ENCODE data around the gene ZNF841. TPM values are rescaled to one million over a fixed set of nuclear protein-coding genes. Genes with fewer than 3 reads are reported as not detected.

ZNF841 gene
- 9.4 TPM for polyA plus RNA-seq (2013)

GRCh38 chr19:52095172-52096014, at the start of gene ZNF841:
TSS of gene ZNF841 (minus strand) at chr19:52095765. CDS start at chr19:52084801, 10,964 bp downstream.
- CTCF ChIA-PET = no interaction called here
- 2% methylated on average over 57 of the region's 59 CpGs for WGBS (ENCODE audit: insufficient coverage)
- peak; percentile 92 to 95 (median 94) for DNase-seq
- Histone ChIP-seq H3K9me3 (ENCODE audit: control extremely low read depth in 1 of 5, control insufficient read depth in 4 of 5, insufficient read depth in 2 of 5, low read depth in 1 of 5, low read length in 4 of 5) (peaks cover 0 to 63% (median 41%) of the 10 kb centered on the region in 5 experiments), H3K4me1 (ENCODE audit: control extremely low read depth in 1 of 4, control insufficient read depth in 4 of 4, insufficient read depth in 4 of 4, low read length in 3 of 4) (peaks cover 0 to 15% (median 10%) of the 10 kb centered on the region in 4 experiments), H3K4me3 (ENCODE audit: control insufficient read depth in 1 of 7, extremely low read depth in 1 of 7, insufficient read depth in 4 of 7, low read depth in 2 of 7, low read length in 6 of 7) (peak within 1 kb of the TSS; percentile 64 to 100 (median 98)), H3K27me3 (replicated peaks in 2 of 5; ENCODE audit: control insufficient read depth in 4 of 5, insufficient read depth in 5 of 5, low read length in 4 of 5) (no peaks in the 10 kb centered on the region), H3K27ac (ENCODE audit: insufficient read depth in 1 of 2, low read depth in 1 of 2, low read length in 2 of 2, poor library complexity in 1 of 2, severe bottlenecking in 2 of 2) (peak within 1 kb of the TSS; percentile 79 to 87), H3K36me3 (ENCODE audit: control insufficient read depth in 4 of 4, insufficient read depth in 4 of 4, low read length in 3 of 4) (peaks cover 9 to 32% (median 12%) of the 10 kb centered on the region in 4 experiments)
- POLR2A ChIA-PET = no interaction called here

GRCh38 chr19:52142001-52142595, 46.5 kb upstream of the ZNF841 start:
- POLR2A ChIA-PET = no interaction called here
- Histone ChIP-seq H3K4me3 (ENCODE audit: control insufficient read depth in 1 of 7, extremely low read depth in 1 of 7, insufficient read depth in 4 of 7, low read depth in 2 of 7, low read length in 6 of 7) (no peak overlapping the region), H3K4me1 (ENCODE audit: control extremely low read depth in 1 of 4, control insufficient read depth in 4 of 4, insufficient read depth in 4 of 4, low read length in 3 of 4) (peaks cover 0 to 25% (median 16%) of the 10 kb centered on the region in 4 experiments), H3K27ac (ENCODE audit: insufficient read depth in 1 of 2, low read depth in 1 of 2, low read length in 2 of 2, poor library complexity in 1 of 2, severe bottlenecking in 2 of 2) (no peak overlapping the region), H3K36me3 (ENCODE audit: control insufficient read depth in 4 of 4, insufficient read depth in 4 of 4, low read length in 3 of 4) (no peaks in the 10 kb centered on the region), H3K27me3 (replicated peaks in 2 of 5; ENCODE audit: control insufficient read depth in 4 of 5, insufficient read depth in 5 of 5, low read length in 4 of 5) (no peaks in the 10 kb centered on the region), H3K9me3 (ENCODE audit: control extremely low read depth in 1 of 5, control insufficient read depth in 4 of 5, insufficient read depth in 2 of 5, low read depth in 1 of 5, low read length in 4 of 5) (peaks cover 0 to 35% (median 10%) of the 10 kb centered on the region in 5 experiments)
- 100% methylated on average over 1 of the region's 3 CpGs for WGBS (ENCODE audit: insufficient coverage)
- CTCF ChIA-PET = no interaction called here
- DNase-seq = no peak

- Histone ChIP-seq H3K27ac (ENCODE audit: insufficient read depth in 1 of 2, low read depth in 1 of 2, low read length in 2 of 2, poor library complexity in 1 of 2, severe bottlenecking in 2 of 2) (no peak overlapping the region), H3K9me3 (ENCODE audit: control extremely low read depth in 1 of 5, control insufficient read depth in 4 of 5, insufficient read depth in 2 of 5, low read depth in 1 of 5, low read length in 4 of 5) (peaks cover 0 to 32% (median 9%) of the 10 kb centered on the region in 5 experiments), H3K27me3 (replicated peaks in 2 of 5; ENCODE audit: control insufficient read depth in 4 of 5, insufficient read depth in 5 of 5, low read length in 4 of 5) (no peaks in the 10 kb centered on the region), H3K36me3 (ENCODE audit: control insufficient read depth in 4 of 4, insufficient read depth in 4 of 4, low read length in 3 of 4) (peaks cover 0 to 3% (median 0%) of the 10 kb centered on the region in 4 experiments), H3K4me3 (ENCODE audit: control insufficient read depth in 1 of 7, extremely low read depth in 1 of 7, insufficient read depth in 4 of 7, low read depth in 2 of 7, low read length in 6 of 7) (no peak overlapping the region), H3K4me1 (ENCODE audit: control extremely low read depth in 1 of 4, control insufficient read depth in 4 of 4, insufficient read depth in 4 of 4, low read length in 3 of 4) (peaks cover 0 to 25% (median 16%) of the 10 kb centered on the region in 4 experiments)
- POLR2A ChIA-PET = no interaction called here
- CTCF ChIA-PET = no interaction called here
- DNase-seq = no peak
- 90% methylated on average over 2 of the region's 2 CpGs for WGBS (ENCODE audit: insufficient coverage)
Observed at GRCh38 chr19:52141203-52141602, 45.6 kb upstream of the ZNF841 start.

GRCh38 chr19:52140032-52140710, 44.6 kb upstream of the ZNF841 start:
- H3K4me1 ChIP-seq (ENCODE audit: control extremely low read depth in 1 of 4, control insufficient read depth in 4 of 4, insufficient read depth in 4 of 4, low read length in 3 of 4) = peaks cover 0 to 25% (median 16%) of the 10 kb centered on the region in 4 experiments
- no peaks in the 10 kb centered on the region for H3K27me3 ChIP-seq (replicated peaks in 2 of 5; ENCODE audit: control insufficient read depth in 4 of 5, insufficient read depth in 5 of 5, low read length in 4 of 5)
- no peak for DNase-seq
- H3K4me3 ChIP-seq (ENCODE audit: control insufficient read depth in 1 of 7, extremely low read depth in 1 of 7, insufficient read depth in 4 of 7, low read depth in 2 of 7, low read length in 6 of 7) = peak overlapping the region; percentile 82 to 100 (median 96)
- peaks cover 0 to 36% (median 18%) of the 10 kb centered on the region in 5 experiments for H3K9me3 ChIP-seq (ENCODE audit: control extremely low read depth in 1 of 5, control insufficient read depth in 4 of 5, insufficient read depth in 2 of 5, low read depth in 1 of 5, low read length in 4 of 5)
- ChIA-PET CTCF (interaction anchor here (1.5 kb wide), 1 partner anchor 31 kb away, joined by 4 read pairs; the partner anchor contains the start of gene ZNF836), POLR2A (interaction anchor here (0.6 kb wide), 1 partner anchor 1815 kb away, joined by 4 read pairs; no protein-coding TSS in a partner anchor)
- WGBS (ENCODE audit: insufficient coverage) = 61% methylated on average over 11 of the region's 22 CpGs
- peaks cover 0 to 9% (median 7%) of the 10 kb centered on the region in 4 experiments for H3K36me3 ChIP-seq (ENCODE audit: control insufficient read depth in 4 of 4, insufficient read depth in 4 of 4, low read length in 3 of 4)
- peak overlapping the region; percentile 54 to 66 for H3K27ac ChIP-seq (ENCODE audit: insufficient read depth in 1 of 2, low read depth in 1 of 2, low read length in 2 of 2, poor library complexity in 1 of 2, severe bottlenecking in 2 of 2)

GRCh38 chr19:52139252-52140031, 43.9 kb upstream of the ZNF841 start, which contains the start of gene ZNF616:
TSS of gene ZNF616 (minus strand) at chr19:52139938. CDS start at chr19:52130512, 9,426 bp downstream.
- Histone ChIP-seq H3K36me3 (ENCODE audit: control insufficient read depth in 4 of 4, insufficient read depth in 4 of 4, low read length in 3 of 4) (peaks cover 0 to 15% (median 13%) of the 10 kb centered on the region in 4 experiments), H3K27ac (ENCODE audit: insufficient read depth in 1 of 2, low read depth in 1 of 2, low read length in 2 of 2, poor library complexity in 1 of 2, severe bottlenecking in 2 of 2) (peak within 1 kb of the TSS; percentile 85 to 93), H3K9me3 (ENCODE audit: control extremely low read depth in 1 of 5, control insufficient read depth in 4 of 5, insufficient read depth in 2 of 5, low read depth in 1 of 5, low read length in 4 of 5) (peaks cover 0 to 38% (median 23%) of the 10 kb centered on the region in 5 experiments), H3K4me3 (ENCODE audit: control insufficient read depth in 1 of 7, extremely low read depth in 1 of 7, insufficient read depth in 4 of 7, low read depth in 2 of 7, low read length in 6 of 7) (peak within 1 kb of the TSS; percentile 82 to 100 (median 96)), H3K4me1 (ENCODE audit: control extremely low read depth in 1 of 4, control insufficient read depth in 4 of 4, insufficient read depth in 4 of 4, low read length in 3 of 4) (peaks cover 0 to 21% (median 16%) of the 10 kb centered on the region in 4 experiments), H3K27me3 (replicated peaks in 2 of 5; ENCODE audit: control insufficient read depth in 4 of 5, insufficient read depth in 5 of 5, low read length in 4 of 5) (no peaks in the 10 kb centered on the region)
- ChIA-PET POLR2A (no interaction called here), CTCF (interaction anchor here (0.5 to 1.8 kb wide), 3 partner anchors 32 to 377 kb away, joined by 3 to 11 read pairs (median 4); partner anchors contain the start of gene ZNF836)
- WGBS (ENCODE audit: insufficient coverage) = 0% methylated on average over 42 of the region's 49 CpGs
- peak; percentile 93 to 96 (median 95) for DNase-seq

GRCh38 chr19:52138983-52139251, 43.4 kb upstream of the ZNF841 start:
- ChIA-PET CTCF (interaction anchor here (1.8 kb wide), 1 partner anchor 98 kb away, joined by 11 read pairs; no protein-coding TSS in a partner anchor), POLR2A (no interaction called here)
- DNase-seq = peak in 1 of 3 donors; percentile 22
- Histone ChIP-seq H3K9me3 (ENCODE audit: control extremely low read depth in 1 of 5, control insufficient read depth in 4 of 5, insufficient read depth in 2 of 5, low read depth in 1 of 5, low read length in 4 of 5) (peaks cover 0 to 42% (median 26%) of the 10 kb centered on the region in 5 experiments), H3K4me3 (ENCODE audit: control insufficient read depth in 1 of 7, extremely low read depth in 1 of 7, insufficient read depth in 4 of 7, low read depth in 2 of 7, low read length in 6 of 7) (peak overlapping the region; percentile 82 to 100 (median 96)), H3K27me3 (replicated peaks in 2 of 5; ENCODE audit: control insufficient read depth in 4 of 5, insufficient read depth in 5 of 5, low read length in 4 of 5) (no peaks in the 10 kb centered on the region), H3K4me1 (ENCODE audit: control extremely low read depth in 1 of 4, control insufficient read depth in 4 of 4, insufficient read depth in 4 of 4, low read length in 3 of 4) (peaks cover 0 to 20% (median 15%) of the 10 kb centered on the region in 4 experiments), H3K27ac (ENCODE audit: insufficient read depth in 1 of 2, low read depth in 1 of 2, low read length in 2 of 2, poor library complexity in 1 of 2, severe bottlenecking in 2 of 2) (peak overlapping the region; percentile 58 to 93), H3K36me3 (ENCODE audit: control insufficient read depth in 4 of 4, insufficient read depth in 4 of 4, low read length in 3 of 4) (peaks cover 2 to 21% (median 14%) of the 10 kb centered on the region in 4 experiments)
- WGBS (ENCODE audit: insufficient coverage) = 0% methylated on average over 3 of the region's 7 CpGs
